Body of pancreas (tissue), 4 donors: ENCODE data around the gene GPR17. TPM values are rescaled to one million over a fixed set of nuclear protein-coding genes. Genes with fewer than 3 reads are reported as not detected.
A peak's percentile ranks its signal among the peaks of the same experiment; 100 is the strongest.

Experiments used
- ATAC-seq: fragments of 150-250 bp; one replicate; pipeline ENCODE4 v1.9.1; 2016
- DNase-seq, 4 donors: peaks; one replicate each; pipeline ENCODE4 v3.0.0-alpha.2; 2019
- H3K27ac ChIP-seq, 4 donors: fragments of 200-600 bp; sonication (generic); 1 replicate in 3 of 4; 2 replicates in 1 of 4; pipeline versions ENCODE4 v1.5.1 to v1.6.1; 2016 to 2019; ENCODE audit warnings: mild to moderate bottlenecking in 1 of 4, mixed read lengths in 1 of 4, moderate library complexity in 1 of 4
- H3K27me3 ChIP-seq, 2 donors: fragments of 200-600 bp; sonication (generic); one replicate each; pipeline ENCODE4 v1.6.0; 2016; ENCODE audit warnings: mild to moderate bottlenecking in 1 of 2
- H3K36me3 ChIP-seq, 2 donors: fragments of 200-600 bp; sonication (generic); replicated peaks in 1 of 2; 2 replicates each; pipeline ENCODE4 v1.5.1; 2016; ENCODE audit warnings: low read depth in 2 of 2; ENCODE audit not compliant: insufficient read depth in 1 of 2
- H3K4me1 ChIP-seq: fragments of 200-600 bp; sonication (generic); one replicate; pipeline ENCODE4 v1.6.0; 2016
- H3K4me3 ChIP-seq, 2 donors: fragments of 200-600 bp; sonication (generic); 1 replicate in 1 of 2; 2 replicates in 1 of 2; pipeline ENCODE4 v1.5.1; 2016 to 2019
- H3K9me3 ChIP-seq, 3 donors: fragments of 200-600 bp; sonication (generic); 1 replicate in 2 of 3; 2 replicates in 1 of 3; pipeline ENCODE4 v1.5.1; 2016
- POLR2A ChIP-seq, 3 donors: fragments of 450-650 bp; IDR thresholded peaks; one replicate each; pipeline ENCODE4 v1.6.1; 2016; ENCODE audit warnings: antibody characterized with exemption in 3 of 3, mild to moderate bottlenecking in 2 of 3
- WGBS, 2 donors: methylation state at CpG; one replicate each; pipeline ENCODE4 v1.1.5; 2017; 5-methylcytosine and 5-hydroxymethylcytosine counted together
- intact Hi-C: fragments of 100-400 bp; cut with DNase I; formaldehyde crosslinking; loops from one replicate; pipeline ENCODE4 v1.15.1; 2023
- total RNA-seq, 2 donors: library from RNA; depleted of rRNA; stranded (reverse); fragments of >200 nt; gene quantifications; one replicate each; pipeline ENCODE4 v1.1.0, GENCODE V29; 2016
- TF ChIP-seq, protein P1 (sequence below), 7 experiments: fragments of 450-650 bp in 4 of 7; fragments of 200-600 bp in 3 of 7; sonication (generic) in 3 of 7; IDR thresholded peaks; one replicate each; pipeline ENCODE4 v1.5.1; 2016 to 2019; ENCODE audit warnings: antibody characterized with exemption in 7 of 7

GPR17 gene
- total RNA-seq, 2 donors from 2014 or later, result 0.26 TPM; not detected in 1

DNA sequence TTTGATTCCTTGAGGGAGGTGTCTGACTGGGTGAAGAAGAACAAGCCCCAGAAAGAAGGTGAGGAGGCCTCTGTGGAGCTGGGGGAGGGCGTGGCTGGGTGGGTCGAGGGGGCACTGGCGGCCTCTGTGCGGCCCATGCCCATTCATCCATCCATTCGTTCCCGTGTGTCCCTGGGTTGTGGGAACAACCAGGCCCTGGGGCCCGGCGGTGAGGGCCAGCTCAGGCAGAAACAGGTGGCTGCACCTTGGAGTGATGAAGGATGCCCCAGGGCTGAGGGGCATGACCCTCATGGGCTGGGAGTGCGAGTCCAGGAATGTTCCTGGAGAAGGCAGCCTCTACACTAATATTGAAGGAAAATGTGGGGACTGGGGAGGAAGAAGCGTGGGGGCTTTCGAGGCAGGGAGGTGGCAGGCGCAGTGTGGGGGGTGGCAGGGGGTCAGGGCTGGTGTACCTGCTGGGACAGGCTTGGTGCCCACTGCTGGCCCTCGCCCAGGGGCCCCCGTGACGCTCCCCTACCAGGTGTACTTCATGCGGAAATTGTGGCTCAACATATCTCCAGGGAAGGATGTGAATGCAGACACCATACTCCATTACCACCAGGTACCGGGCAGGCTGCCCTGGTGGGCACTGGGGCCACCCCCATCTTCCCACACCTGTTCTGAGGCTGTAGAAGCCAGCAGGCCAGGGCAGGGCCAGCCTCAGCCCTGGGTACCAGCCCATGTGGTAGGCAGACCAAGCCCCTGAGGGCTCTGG, 11.2 kb upstream of the GPR17 start:
- intact Hi-C loops, result no loop called here
- Histone ChIP-seq H3K4me1 (peaks cover 5% of the 10 kb centered on the region), H3K36me3 (no peaks in the 10 kb centered on the region), H3K9me3 (no peaks in the 10 kb centered on the region), H3K4me3 (no peak overlapping the region), H3K27me3 (no peaks in the 10 kb centered on the region), H3K27ac (no peak overlapping the region)
- ATAC-seq (no peak), DNase-seq (no peak)
- WGBS, 2 donors, result 77 to 88% methylated on average over 15 to 16 of the region's 17 CpGs
- TF ChIP-seq POLR2A (IDR thresholded peaks at IDR 0.05), result no peak
- TF ChIP-seq, protein P1, sequence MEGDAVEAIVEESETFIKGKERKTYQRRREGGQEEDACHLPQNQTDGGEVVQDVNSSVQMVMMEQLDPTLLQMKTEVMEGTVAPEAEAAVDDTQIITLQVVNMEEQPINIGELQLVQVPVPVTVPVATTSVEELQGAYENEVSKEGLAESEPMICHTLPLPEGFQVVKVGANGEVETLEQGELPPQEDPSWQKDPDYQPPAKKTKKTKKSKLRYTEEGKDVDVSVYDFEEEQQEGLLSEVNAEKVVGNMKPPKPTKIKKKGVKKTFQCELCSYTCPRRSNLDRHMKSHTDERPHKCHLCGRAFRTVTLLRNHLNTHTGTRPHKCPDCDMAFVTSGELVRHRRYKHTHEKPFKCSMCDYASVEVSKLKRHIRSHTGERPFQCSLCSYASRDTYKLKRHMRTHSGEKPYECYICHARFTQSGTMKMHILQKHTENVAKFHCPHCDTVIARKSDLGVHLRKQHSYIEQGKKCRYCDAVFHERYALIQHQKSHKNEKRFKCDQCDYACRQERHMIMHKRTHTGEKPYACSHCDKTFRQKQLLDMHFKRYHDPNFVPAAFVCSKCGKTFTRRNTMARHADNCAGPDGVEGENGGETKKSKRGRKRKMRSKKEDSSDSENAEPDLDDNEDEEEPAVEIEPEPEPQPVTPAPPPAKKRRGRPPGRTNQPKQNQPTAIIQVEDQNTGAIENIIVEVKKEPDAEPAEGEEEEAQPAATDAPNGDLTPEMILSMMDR (IDR thresholded peaks at IDR 0.05), result no peak

DNA sequence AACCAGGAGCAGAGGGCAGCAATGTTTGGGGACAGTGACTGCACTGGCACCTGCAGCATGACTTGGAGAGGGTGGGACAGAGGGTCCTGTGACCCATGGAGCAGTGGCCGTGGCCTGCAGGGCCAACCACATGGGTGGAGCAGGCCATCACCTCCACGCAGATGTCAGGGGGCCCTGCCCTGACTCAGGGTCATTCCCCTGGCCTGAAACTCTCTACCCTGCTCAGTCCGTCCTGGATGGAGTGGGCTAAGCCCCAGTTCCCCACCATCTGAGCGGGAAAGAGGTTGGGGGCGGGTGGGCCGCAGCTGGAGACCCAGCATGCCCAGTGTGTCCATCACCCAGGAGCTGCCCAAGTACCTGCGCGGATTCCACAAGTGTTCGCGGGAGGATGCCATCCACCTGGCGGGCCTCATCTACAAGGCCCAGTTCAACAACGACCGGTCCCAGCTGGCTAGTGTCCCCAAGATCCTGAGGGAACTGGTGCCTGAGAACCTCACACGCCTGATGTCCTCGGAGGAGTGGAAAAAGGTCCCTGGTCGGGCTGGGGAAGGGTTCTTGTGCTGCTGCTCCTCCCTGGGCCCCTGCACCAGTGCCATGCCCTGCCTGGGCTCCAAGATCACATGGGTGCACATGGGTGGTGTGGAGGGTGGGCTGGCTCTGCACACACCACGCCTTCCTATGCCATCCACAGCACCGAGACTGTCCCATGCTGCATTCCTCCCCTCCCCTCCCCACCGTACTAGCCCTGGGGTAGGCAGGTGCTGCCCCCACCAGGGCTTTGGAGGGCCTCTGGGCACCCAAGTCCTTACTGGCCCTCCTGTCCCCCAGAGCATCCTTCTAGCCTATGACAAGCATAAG, 10.3 kb upstream of the GPR17 start:
- no peak for TF ChIP-seq POLR2A (IDR thresholded peaks at IDR 0.05)
- TF ChIP-seq, protein P1 (IDR thresholded peaks at IDR 0.05), result no peak
- Histone ChIP-seq H3K27ac (no peak overlapping the region), H3K4me1 (peaks cover 5% of the 10 kb centered on the region), H3K4me3 (no peak overlapping the region), H3K9me3 (no peaks in the 10 kb centered on the region), H3K36me3 (no peaks in the 10 kb centered on the region), H3K27me3 (no peaks in the 10 kb centered on the region)
- DNase-seq (no peak), ATAC-seq (no peak)
- intact Hi-C loops, result no loop called here
- WGBS, 2 donors, result 85% methylated on average over 19 of the region's 19 CpGs; no CpG with 5 or more reads in 1 of the 2 donors

DNA sequence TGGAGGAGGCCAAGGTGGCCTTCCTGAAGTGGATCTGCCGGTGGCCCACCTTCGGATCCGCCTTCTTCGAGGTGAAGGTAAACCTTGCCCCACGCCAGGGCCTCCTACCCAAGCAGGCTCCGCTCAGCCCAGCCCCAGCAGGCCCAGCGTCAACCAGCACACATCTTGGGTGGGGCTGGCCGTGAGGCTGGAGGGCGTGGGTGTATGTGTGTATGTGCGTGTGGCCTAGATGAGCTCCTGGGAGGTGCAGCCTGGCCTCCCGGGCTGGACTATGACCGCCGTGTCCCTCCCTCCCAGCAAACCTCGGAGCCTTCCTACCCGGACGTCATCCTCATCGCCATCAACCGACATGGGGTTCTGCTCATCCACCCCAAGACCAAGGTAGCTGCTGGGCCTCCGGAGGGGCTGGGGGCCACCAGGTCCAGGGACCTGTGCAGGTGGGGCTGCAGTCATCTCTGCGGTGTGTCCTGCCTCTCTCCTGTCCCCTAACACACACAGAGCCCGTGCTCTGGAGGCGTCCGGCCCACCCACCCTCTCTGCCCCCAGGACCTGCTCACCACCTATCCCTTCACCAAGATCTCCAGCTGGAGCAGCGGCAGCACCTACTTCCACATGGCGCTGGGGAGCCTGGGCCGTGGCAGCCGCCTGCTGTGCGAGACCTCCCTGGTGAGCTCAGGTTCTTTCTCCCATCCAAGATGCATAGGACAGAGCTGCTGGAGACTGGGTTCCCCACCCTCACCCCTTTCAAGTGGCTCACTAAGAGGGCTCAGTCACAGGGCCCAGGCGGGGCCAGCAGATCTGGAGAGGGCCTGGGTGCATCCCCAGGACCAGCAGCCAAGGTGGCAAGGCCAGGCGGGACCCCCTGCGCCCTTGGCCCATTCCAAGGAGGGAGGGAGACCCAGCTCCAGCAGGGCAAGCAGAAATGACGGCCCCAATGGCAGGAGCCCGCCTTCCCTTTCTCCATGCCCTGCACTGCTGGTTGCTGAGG, 9.4 kb upstream of the GPR17 start:
- intact Hi-C loops, result no loop called here
- H3K4me3 ChIP-seq, result no peak overlapping the region
- 83 to 91% methylated on average over 6 to 31 of the region's 33 CpGs for WGBS, 2 donors
- H3K9me3 ChIP-seq, result no peaks in the 10 kb centered on the region
- no peak for ATAC-seq
- no peaks in the 10 kb centered on the region for H3K36me3 ChIP-seq
- H3K27ac ChIP-seq, result no peak overlapping the region
- H3K4me1 ChIP-seq, result peaks cover 5% of the 10 kb centered on the region
- no peak for DNase-seq
- H3K27me3 ChIP-seq, result no peaks in the 10 kb centered on the region
- no peak for TF ChIP-seq POLR2A (IDR thresholded peaks at IDR 0.05)
- TF ChIP-seq, protein P1 (IDR thresholded peaks at IDR 0.05), result no peak

DNA sequence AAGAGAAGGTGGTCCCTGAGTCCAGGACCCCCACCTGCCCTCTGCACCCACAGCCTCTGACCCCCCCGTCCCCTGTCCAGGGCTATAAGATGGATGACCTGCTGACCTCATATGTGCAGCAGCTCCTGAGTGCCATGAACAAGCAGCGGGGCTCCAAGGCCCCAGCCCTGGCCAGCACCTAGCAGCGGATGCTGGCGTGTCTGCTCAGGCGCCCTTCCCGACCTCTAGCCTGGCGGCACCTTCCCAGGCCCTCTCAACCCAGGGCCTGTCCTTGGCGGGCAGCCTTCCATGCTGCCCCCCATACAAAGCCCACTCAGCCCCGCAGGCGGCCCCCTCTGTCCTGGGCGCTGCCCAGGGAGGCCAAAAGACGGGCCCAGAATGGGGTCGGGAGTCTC, 8.7 kb upstream of the GPR17 start:
- Histone ChIP-seq H3K36me3 (no peaks in the 10 kb centered on the region), H3K9me3 (no peaks in the 10 kb centered on the region), H3K27ac (peak overlapping the region in 1 of 4 donors; percentile 28), H3K27me3 (no peaks in the 10 kb centered on the region), H3K4me3 (no peak overlapping the region), H3K4me1 (peaks cover 5% of the 10 kb centered on the region)
- DNase-seq, result no peak
- 33 to 72% methylated on average over 2 to 13 of the region's 13 CpGs for WGBS, 2 donors
- intact Hi-C loops, result no loop called here
- no peak for TF ChIP-seq POLR2A (IDR thresholded peaks at IDR 0.05)
- TF ChIP-seq, protein P1 (IDR thresholded peaks at IDR 0.05), result no peak
- ATAC-seq, result no peak
